HepG2 (cell line): ENCODE results near the gene EFNA3. TPM values are rescaled to one million over a fixed set of nuclear protein-coding genes. Genes with fewer than 3 reads are reported as not detected.

ENCODE experiments used
- DMAP1 ChIP-seq: IDR thresholded peaks from 2 replicates; pipeline ENCODE4 v1.6.1; 2016
- FOXO1 ChIP-seq: sonication (generic); formaldehyde crosslinking; IDR thresholded peaks from 2 replicates; pipeline ENCODE4 v1.4.0; 2020; ENCODE audit warnings: missing genetic modification reagents
- HOXA9 ChIP-seq: sonication (generic); formaldehyde crosslinking; IDR thresholded peaks from 2 replicates; pipeline ENCODE4 v1.8.1; 2022; ENCODE audit warnings: missing genetic modification reagents, mild to moderate bottlenecking, moderate library complexity, borderline replicate concordance
- MAFF ChIP-seq: IDR thresholded peaks from 2 replicates; pipeline ENCODE4 v1.6.1; 2011; ENCODE audit warnings: low read depth, low read length, improper control_type of control experiment
- NRL ChIP-seq: sonication (generic); formaldehyde crosslinking; IDR thresholded peaks from 2 replicates; pipeline ENCODE4 v1.5.0; 2020; ENCODE audit warnings: missing genetic modification reagents, mild to moderate bottlenecking, moderate library complexity, borderline replicate concordance
- RBFOX2 ChIP-seq: fragments of 200-400 bp; formaldehyde crosslinking; IDR thresholded peaks from 2 replicates; pipeline ENCODE4 v1.6.1; 2017; ENCODE audit warnings: low read depth, mild to moderate bottlenecking, low read length
- RBM22 ChIP-seq: fragments of 200-400 bp; formaldehyde crosslinking; optimal IDR thresholded peaks from 2 replicates; pipeline ENCODE3; 2017; ENCODE audit warnings: mild to moderate bottlenecking, low read length, moderate library complexity
- SIN3A ChIP-seq: IDR thresholded peaks from 2 replicates; pipeline ENCODE4 v1.6.1; 2011; ENCODE audit warnings: low read depth, mild to moderate bottlenecking, control low read depth, low read length, borderline replicate concordance
- SOX6 ChIP-seq, 2 experiments: fragments of 450-650 bp in 1 of 2; sonication (generic) in 1 of 2; formaldehyde crosslinking in 1 of 2; IDR thresholded peaks; 2 replicates each; pipeline versions ENCODE4 v1.4.0 to v1.6.1; 2017 to 2020; ENCODE audit warnings: antibody characterized with exemption in 1 of 2, mild to moderate bottlenecking in 1 of 2, missing genetic modification reagents in 1 of 2
- SP2 ChIP-seq: sonication (generic); formaldehyde crosslinking; IDR thresholded peaks from 2 replicates; pipeline ENCODE4 v1.5.1; 2020; ENCODE audit warnings: mild to moderate bottlenecking, missing genetic modification reagents
- TBX2 ChIP-seq: sonication (generic); formaldehyde crosslinking; IDR thresholded peaks from 2 replicates; pipeline ENCODE4 v1.5.0; 2020; ENCODE audit warnings: missing genetic modification reagents, mild to moderate bottlenecking, borderline replicate concordance
- TEAD3 ChIP-seq: optimal IDR thresholded peaks from 2 replicates; pipeline ENCODE3; 2016; ENCODE audit warnings: borderline replicate concordance
- TEF ChIP-seq: sonication (generic); formaldehyde crosslinking; IDR thresholded peaks from 2 replicates; pipeline ENCODE4 v1.5.0; 2020; ENCODE audit warnings: missing genetic modification reagents
- TGIF2 ChIP-seq: IDR thresholded peaks from 2 replicates; pipeline ENCODE4 v1.6.1; 2016; ENCODE audit warnings: control low read depth, missing compliant biosample characterization
- TOPORS ChIP-seq: sonication (generic); formaldehyde crosslinking; IDR thresholded peaks from 2 replicates; pipeline ENCODE4 v1.8.0; 2023; ENCODE audit warnings: mild to moderate bottlenecking, missing genetic modification reagents
- ZMAT3 ChIP-seq: sonication (generic); formaldehyde crosslinking; conservative IDR thresholded peaks from 2 replicates; pipeline ENCODE4 v1.7.0; 2021; ENCODE audit warnings: missing genetic modification reagents
- ZNF703 ChIP-seq: sonication (generic); formaldehyde crosslinking; IDR thresholded peaks from 2 replicates; pipeline ENCODE4 v1.5.1; 2020; ENCODE audit warnings: missing genetic modification reagents, mild to moderate bottlenecking, moderate library complexity, borderline replicate concordance
- ZNF776 ChIP-seq: sonication (generic); formaldehyde crosslinking; IDR thresholded peaks from 2 replicates; pipeline ENCODE4 v1.4.0; 2020; ENCODE audit warnings: mild to moderate bottlenecking, missing genetic modification reagents
- ZNF879 ChIP-seq: sonication (generic); formaldehyde crosslinking; IDR thresholded peaks from 2 replicates; pipeline ENCODE4 v1.8.1; 2023; ENCODE audit warnings: missing genetic modification reagents
- ZSCAN30 ChIP-seq: sonication (generic); formaldehyde crosslinking; IDR thresholded peaks from 2 replicates; pipeline ENCODE4 v1.5.0; 2020; ENCODE audit warnings: mild to moderate bottlenecking, missing genetic modification reagents
- polyA plus RNA-seq, 8 experiments: library from polyadenylated mRNA; depleted of rRNA in 3 of 8; stranded (reverse) in 7 of 8; unstranded in 1 of 8; fragments of >200 nt; fragmentation: Illumina TruSeq in 4 of 8; extraction: Trizol in 4 of 8; gene quantifications; 2 replicates each; pipeline versions ENCODE4 v1.2.1 to v1.2.3, GENCODE V29; 2011 to 2016; ENCODE audit warnings: low read depth in 4 of 8, missing spikeins in 1 of 8, mixed read lengths in 1 of 8; ENCODE audit not compliant: insufficient read depth in 1 of 8
- total RNA-seq, 5 experiments: library from RNA; depleted of rRNA; stranded (reverse); fragments of >200 nt; fragmentation: Illumina TruSeq; extraction: Trizol; gene quantifications; 2 replicates each; pipeline ENCODE4 v1.2.3, GENCODE V29; 2016; ENCODE audit warnings: low read depth in 1 of 5
- TF ChIP-seq, protein P1 (sequence below), 2 experiments: IDR thresholded peaks; 2 replicates each; pipeline ENCODE4 v1.6.1; 2011 to 2012; ENCODE audit warnings: low read length in 2 of 2, borderline replicate concordance in 1 of 2, low read depth in 1 of 2, mild to moderate bottlenecking in 1 of 2, moderate library complexity in 1 of 2
- TF ChIP-seq, protein P2 (sequence below): sonication (generic); formaldehyde crosslinking; IDR thresholded peaks from 2 replicates; pipeline ENCODE4 v1.4.0; 2020; ENCODE audit warnings: missing genetic modification reagents, low read depth, mild to moderate bottlenecking, borderline replicate concordance
- TF ChIP-seq, protein P3 (sequence below): sonication (generic); formaldehyde crosslinking; IDR thresholded peaks from 2 replicates; pipeline ENCODE4 v1.5.0; 2020; ENCODE audit warnings: missing genetic modification reagents

EFNA3 gene
- total and polyA plus RNA-seq, 2 of the 13 experiments (the other 11 are each of a cell fraction or from before 2014, with no cell fraction given) = 1.0 to 5.7 TPM

DNA sequence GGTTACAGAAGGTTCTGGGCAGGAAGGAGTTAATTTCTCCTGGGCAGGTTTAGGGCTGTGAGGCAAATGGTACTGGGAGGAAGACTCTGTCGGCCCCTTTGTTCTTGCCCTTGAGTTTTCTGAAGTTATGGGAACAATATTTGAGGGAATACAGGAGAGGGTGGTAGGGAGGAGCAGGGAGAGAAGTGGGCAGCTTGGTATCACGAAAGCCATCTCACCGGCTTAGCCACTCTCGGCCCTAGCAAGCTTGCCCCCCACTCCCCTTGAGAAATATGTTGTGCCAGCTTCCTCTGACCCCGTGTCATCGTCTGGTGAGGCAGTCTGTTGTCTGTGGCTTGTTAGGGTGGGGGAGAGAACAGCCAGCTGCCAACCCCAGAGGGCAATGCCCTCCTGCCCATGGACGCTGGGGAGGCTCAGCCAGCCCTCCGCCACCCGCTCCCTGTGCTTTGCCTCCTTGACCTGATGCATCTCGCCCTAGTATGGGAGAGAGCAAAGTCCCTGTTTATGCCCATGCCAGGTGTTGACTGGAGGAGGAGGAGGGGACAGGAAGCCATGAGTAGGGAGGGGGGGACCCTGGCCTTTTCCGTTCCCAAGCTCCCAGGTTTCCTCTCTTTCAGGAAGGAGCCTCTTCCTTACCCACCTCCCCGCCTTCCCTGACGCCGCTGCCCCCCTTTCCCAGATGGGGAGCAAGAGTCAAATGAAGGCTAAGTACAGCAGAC, 50.3 kb downstream of the EFNA3 start (continued):
- peak; percentile 6 for TF ChIP-seq RBM22
- peak; percentile 24; the same call in 1 of the 2 replicates for TF ChIP-seq TOPORS
- TF ChIP-seq, protein P1, sequence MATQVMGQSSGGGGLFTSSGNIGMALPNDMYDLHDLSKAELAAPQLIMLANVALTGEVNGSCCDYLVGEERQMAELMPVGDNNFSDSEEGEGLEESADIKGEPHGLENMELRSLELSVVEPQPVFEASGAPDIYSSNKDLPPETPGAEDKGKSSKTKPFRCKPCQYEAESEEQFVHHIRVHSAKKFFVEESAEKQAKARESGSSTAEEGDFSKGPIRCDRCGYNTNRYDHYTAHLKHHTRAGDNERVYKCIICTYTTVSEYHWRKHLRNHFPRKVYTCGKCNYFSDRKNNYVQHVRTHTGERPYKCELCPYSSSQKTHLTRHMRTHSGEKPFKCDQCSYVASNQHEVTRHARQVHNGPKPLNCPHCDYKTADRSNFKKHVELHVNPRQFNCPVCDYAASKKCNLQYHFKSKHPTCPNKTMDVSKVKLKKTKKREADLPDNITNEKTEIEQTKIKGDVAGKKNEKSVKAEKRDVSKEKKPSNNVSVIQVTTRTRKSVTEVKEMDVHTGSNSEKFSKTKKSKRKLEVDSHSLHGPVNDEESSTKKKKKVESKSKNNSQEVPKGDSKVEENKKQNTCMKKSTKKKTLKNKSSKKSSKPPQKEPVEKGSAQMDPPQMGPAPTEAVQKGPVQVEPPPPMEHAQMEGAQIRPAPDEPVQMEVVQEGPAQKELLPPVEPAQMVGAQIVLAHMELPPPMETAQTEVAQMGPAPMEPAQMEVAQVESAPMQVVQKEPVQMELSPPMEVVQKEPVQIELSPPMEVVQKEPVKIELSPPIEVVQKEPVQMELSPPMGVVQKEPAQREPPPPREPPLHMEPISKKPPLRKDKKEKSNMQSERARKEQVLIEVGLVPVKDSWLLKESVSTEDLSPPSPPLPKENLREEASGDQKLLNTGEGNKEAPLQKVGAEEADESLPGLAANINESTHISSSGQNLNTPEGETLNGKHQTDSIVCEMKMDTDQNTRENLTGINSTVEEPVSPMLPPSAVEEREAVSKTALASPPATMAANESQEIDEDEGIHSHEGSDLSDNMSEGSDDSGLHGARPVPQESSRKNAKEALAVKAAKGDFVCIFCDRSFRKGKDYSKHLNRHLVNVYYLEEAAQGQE (IDR thresholded peaks at IDR 0.05; ENCODE audit: borderline replicate concordance in 1 of 2, low read depth in 1 of 2, low read length in 2 of 2) = peak in 1 of 2 experiments; percentile 69; a peak in 2 of 4 replicates
- TF ChIP-seq TEF = no peak
- TF ChIP-seq FOXO1 (CRISPR knock-in tag) = peak; percentile 98
- 0 out of 2 replicates have a peak, but pooled peaks have one; percentile 22 for TF ChIP-seq NRL (CRISPR knock-in tag)
- TF ChIP-seq, protein P2, sequence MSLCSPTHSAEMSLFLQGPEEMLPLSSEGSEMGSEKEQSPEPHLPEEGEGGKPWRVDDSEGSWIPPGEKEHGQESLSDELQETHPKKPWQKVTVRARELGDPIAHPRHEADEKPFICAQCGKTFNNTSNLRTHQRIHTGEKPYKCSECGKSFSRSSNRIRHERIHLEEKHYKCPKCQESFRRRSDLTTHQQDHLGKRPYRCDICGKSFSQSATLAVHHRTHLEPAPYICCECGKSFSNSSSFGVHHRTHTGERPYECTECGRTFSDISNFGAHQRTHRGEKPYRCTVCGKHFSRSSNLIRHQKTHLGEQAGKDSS (CRISPR knock-in tag) = 0 out of 2 replicates have a peak, but pooled peaks have one; percentile 69
- TF ChIP-seq SOX6 (IDR thresholded peaks at IDR 0.05) = no peak
- TF ChIP-seq SOX6 (CRISPR knock-in tag; IDR thresholded peaks at IDR 0.05) = peak; percentile 67
- TF ChIP-seq ZSCAN30 (CRISPR knock-in tag) = no peak
- peak; percentile 80; the same call in 1 of the 2 replicates for TF ChIP-seq SIN3A
- TF ChIP-seq MAFF = no peak
- peak; percentile 58 for TF ChIP-seq TEAD3 (CRISPR knock-in tag)
- peak; percentile 40; the same call in 1 of the 2 replicates for TF ChIP-seq HOXA9 (CRISPR knock-in tag)
- TF ChIP-seq TGIF2 = peak; percentile 75; the same call in 1 of the 2 replicates
- TF ChIP-seq, protein P3, sequence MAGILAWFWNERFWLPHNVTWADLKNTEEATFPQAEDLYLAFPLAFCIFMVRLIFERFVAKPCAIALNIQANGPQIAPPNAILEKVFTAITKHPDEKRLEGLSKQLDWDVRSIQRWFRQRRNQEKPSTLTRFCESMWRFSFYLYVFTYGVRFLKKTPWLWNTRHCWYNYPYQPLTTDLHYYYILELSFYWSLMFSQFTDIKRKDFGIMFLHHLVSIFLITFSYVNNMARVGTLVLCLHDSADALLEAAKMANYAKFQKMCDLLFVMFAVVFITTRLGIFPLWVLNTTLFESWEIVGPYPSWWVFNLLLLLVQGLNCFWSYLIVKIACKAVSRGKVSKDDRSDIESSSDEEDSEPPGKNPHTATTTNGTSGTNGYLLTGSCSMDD (CRISPR knock-in tag) = no peak
- TF ChIP-seq RBFOX2 = peak; percentile 83
- TF ChIP-seq ZMAT3 = 0 out of 2 replicates have a peak, but pooled peaks have one; percentile 60
- TF ChIP-seq SP2 (CRISPR knock-in tag) = 0 out of 2 replicates have a peak, but pooled peaks have one; percentile 17
- TF ChIP-seq ZNF703 (CRISPR knock-in tag) = 0 out of 2 replicates have a peak, but pooled peaks have one; percentile 52
- TF ChIP-seq ZNF776 (CRISPR knock-in tag) = 0 out of 2 replicates have a peak, but pooled peaks have one; percentile 37
- peak; percentile 53; the same call in 1 of the 2 replicates for TF ChIP-seq ZNF879 (CRISPR knock-in tag)
- TF ChIP-seq DMAP1 (CRISPR knock-in tag) = peak; percentile 44; the same call in 1 of the 2 replicates
- peak; percentile 89 for TF ChIP-seq TBX2 (CRISPR knock-in tag)
